Gastroesophageal sphincter (tissue), 3 donors: ENCODE results near the gene LAMC1.

Experiments
- EP300 ChIP-seq: sonication (generic); formaldehyde crosslinking; IDR thresholded peaks from one replicate; pipeline ENCODE4 v1.6.1; 2017; ENCODE audit warnings: antibody characterized with exemption, mild to moderate bottlenecking
- POLR2A ChIP-seq, 2 donors: fragments of 450-650 bp; IDR thresholded peaks; one replicate each; pipeline ENCODE4 v1.6.1; 2017; ENCODE audit warnings: antibody characterized with exemption in 2 of 2, mild to moderate bottlenecking in 2 of 2, moderate library complexity in 1 of 2
- POLR2AphosphoS5 ChIP-seq: sonication (generic); formaldehyde crosslinking; IDR thresholded peaks from one replicate; pipeline ENCODE4 v1.6.1; 2017; ENCODE audit warnings: antibody characterized with exemption
- TF ChIP-seq, protein P1 (sequence below), 4 experiments: fragments of 200-600 bp in 2 of 4; fragments of 450-650 bp in 2 of 4; sonication (generic) in 1 of 4; IDR thresholded peaks; one replicate each; pipeline ENCODE4 v1.5.1; 2017 to 2019; ENCODE audit warnings: antibody characterized with exemption in 4 of 4, mild to moderate bottlenecking in 2 of 4, moderate library complexity in 2 of 4

DNA sequence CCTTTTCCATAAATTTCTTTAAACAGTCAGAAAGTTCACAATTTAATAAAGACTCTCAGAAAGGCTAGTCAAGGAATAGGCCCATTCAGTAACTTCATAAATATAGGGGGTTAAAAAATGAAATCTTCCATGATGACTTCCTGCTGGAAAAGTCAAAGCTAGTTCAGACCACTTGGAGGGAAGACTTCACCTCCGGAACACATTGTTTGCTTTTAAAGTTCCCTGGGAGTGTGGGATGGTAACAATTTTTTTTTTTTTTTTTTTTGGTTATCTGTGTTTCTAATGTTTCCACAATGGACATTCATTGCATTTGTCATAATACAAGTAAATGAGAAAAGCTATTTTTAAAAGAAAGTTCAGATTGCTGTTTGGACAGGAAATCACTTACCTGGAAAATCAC lies 144.5 kb downstream of the LAMC1 start:
- TF ChIP-seq, protein P1, sequence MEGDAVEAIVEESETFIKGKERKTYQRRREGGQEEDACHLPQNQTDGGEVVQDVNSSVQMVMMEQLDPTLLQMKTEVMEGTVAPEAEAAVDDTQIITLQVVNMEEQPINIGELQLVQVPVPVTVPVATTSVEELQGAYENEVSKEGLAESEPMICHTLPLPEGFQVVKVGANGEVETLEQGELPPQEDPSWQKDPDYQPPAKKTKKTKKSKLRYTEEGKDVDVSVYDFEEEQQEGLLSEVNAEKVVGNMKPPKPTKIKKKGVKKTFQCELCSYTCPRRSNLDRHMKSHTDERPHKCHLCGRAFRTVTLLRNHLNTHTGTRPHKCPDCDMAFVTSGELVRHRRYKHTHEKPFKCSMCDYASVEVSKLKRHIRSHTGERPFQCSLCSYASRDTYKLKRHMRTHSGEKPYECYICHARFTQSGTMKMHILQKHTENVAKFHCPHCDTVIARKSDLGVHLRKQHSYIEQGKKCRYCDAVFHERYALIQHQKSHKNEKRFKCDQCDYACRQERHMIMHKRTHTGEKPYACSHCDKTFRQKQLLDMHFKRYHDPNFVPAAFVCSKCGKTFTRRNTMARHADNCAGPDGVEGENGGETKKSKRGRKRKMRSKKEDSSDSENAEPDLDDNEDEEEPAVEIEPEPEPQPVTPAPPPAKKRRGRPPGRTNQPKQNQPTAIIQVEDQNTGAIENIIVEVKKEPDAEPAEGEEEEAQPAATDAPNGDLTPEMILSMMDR (IDR thresholded peaks at IDR 0.05): no peak
- TF ChIP-seq POLR2AphosphoS5 (no peak), POLR2A (IDR thresholded peaks at IDR 0.05) (no peak), EP300 (no peak)
